Neuronal stem cell (in vitro differentiated cells): ENCODE data around the gene CT47A7. TPM values are rescaled to one million over a fixed set of nuclear protein-coding genes. Genes with fewer than 3 reads are reported as not detected.
"Not testable (repeated sequence)": the region's sequence is repeated elsewhere in the genome, so short reads cannot be mapped to it uniquely, and the experiment has no call there.

Experiments used
- DNase-seq: peaks from one replicate; pipeline ENCODE4 v3.0.0-alpha.2; 2013; ENCODE audit warnings: low spot score
- H2AFZ ChIP-seq: one replicate; pipeline ENCODE4 v1.6.1; 2013; ENCODE audit warnings: mild to moderate bottlenecking, low read length, inconsistent platforms
- H2AK5ac ChIP-seq: 2 replicates; pipeline ENCODE4 v1.6.1; 2013; ENCODE audit warnings: low read depth, mild to moderate bottlenecking, inconsistent platforms, low read length, moderate library complexity, mixed read lengths
- H2BK120ac ChIP-seq: 2 replicates; pipeline ENCODE4 v1.6.1; 2013; ENCODE audit warnings: low read depth, mild to moderate bottlenecking, inconsistent platforms, low read length, moderate library complexity, mixed read lengths
- H2BK12ac ChIP-seq: one replicate; pipeline ENCODE4 v1.6.1; 2013; ENCODE audit warnings: low read length, inconsistent platforms
- H2BK15ac ChIP-seq: 2 replicates; pipeline ENCODE4 v1.6.1; 2013; ENCODE audit warnings: mild to moderate bottlenecking, low read length, inconsistent platforms, mixed read lengths
- H2BK5ac ChIP-seq: one replicate; pipeline ENCODE4 v1.6.1; 2013; ENCODE audit warnings: inconsistent platforms, mild to moderate bottlenecking, low read length, moderate library complexity
- H3K14ac ChIP-seq: one replicate; pipeline ENCODE4 v1.6.1; 2013; ENCODE audit warnings: low read length, inconsistent platforms
- H3K18ac ChIP-seq: 2 replicates; pipeline ENCODE4 v1.6.1; 2013; ENCODE audit warnings: low read length, inconsistent platforms
- H3K23ac ChIP-seq: 2 replicates; pipeline ENCODE4 v1.6.1; 2013; ENCODE audit warnings: low read depth, mild to moderate bottlenecking, mixed read lengths, low read length, inconsistent platforms; ENCODE audit not compliant: poor library complexity
- H3K27ac ChIP-seq: replicated peaks from 3 replicates; pipeline ENCODE4 v1.5.1; 2013; ENCODE audit warnings: low read length, inconsistent platforms
- H3K27me3 ChIP-seq, 3 experiments: 2 replicates each; pipeline ENCODE4 v1.6.1; 2013; ENCODE audit warnings: low read length in 3 of 3, mild to moderate bottlenecking in 2 of 3, inconsistent platforms in 1 of 3, low read depth in 1 of 3, mixed read lengths in 1 of 3, moderate library complexity in 1 of 3; ENCODE audit not compliant: control insufficient read depth in 3 of 3, insufficient read depth in 3 of 3
- H3K36me3 ChIP-seq, 2 donors: replicated peaks in 1 of 2; 2 replicates each; pipeline ENCODE4 v1.6.1; 2013; ENCODE audit warnings: low read length in 2 of 2; ENCODE audit not compliant: control insufficient read depth in 2 of 2, insufficient read depth in 2 of 2
- H3K4ac ChIP-seq: 2 replicates; pipeline ENCODE4 v1.6.1; 2013; ENCODE audit warnings: inconsistent platforms, mild to moderate bottlenecking, low read length, moderate library complexity
- H3K4me1 ChIP-seq, 2 donors: 1 replicate in 1 of 2; 2 replicates in 1 of 2; pipeline ENCODE4 v1.6.1; 2013; ENCODE audit warnings: low read length in 2 of 2, low read depth in 1 of 2; ENCODE audit not compliant: control insufficient read depth in 2 of 2, insufficient read depth in 1 of 2
- H3K4me2 ChIP-seq: one replicate; pipeline ENCODE4 v1.6.1; 2013; ENCODE audit warnings: mild to moderate bottlenecking, low read length, inconsistent platforms; ENCODE audit not compliant: insufficient read depth, poor library complexity, severe bottlenecking
- H3K4me3 ChIP-seq, 2 donors: 2 replicates each; pipeline ENCODE4 v1.5.1; 2013; ENCODE audit warnings: low read length in 2 of 2, mild to moderate bottlenecking in 2 of 2, inconsistent platforms in 1 of 2, moderate library complexity in 1 of 2
- H3K79me1 ChIP-seq: one replicate; pipeline ENCODE4 v1.6.1; 2013; ENCODE audit warnings: low read depth, mild to moderate bottlenecking, inconsistent platforms, low read length, moderate library complexity
- H3K9ac ChIP-seq: one replicate; pipeline ENCODE4 v1.6.1; 2013; ENCODE audit warnings: mild to moderate bottlenecking, low read depth, low read length, inconsistent platforms; ENCODE audit not compliant: poor library complexity
- H3K9me3 ChIP-seq, 2 donors: replicated peaks in 1 of 2; 2 replicates each; pipeline versions ENCODE3 to v1.6.1; 2013; ENCODE audit warnings: low read length in 2 of 2, mild to moderate bottlenecking in 2 of 2, inconsistent platforms in 1 of 2, low read depth in 1 of 2, mixed read lengths in 1 of 2, moderate library complexity in 1 of 2; ENCODE audit not compliant: control insufficient read depth in 2 of 2, insufficient read depth in 1 of 2
- H4K8ac ChIP-seq: one replicate; pipeline ENCODE4 v1.6.1; 2013; ENCODE audit warnings: low read depth, mild to moderate bottlenecking, inconsistent platforms, low read length, moderate library complexity
- H4K91ac ChIP-seq: one replicate; pipeline ENCODE4 v1.6.1; 2013; ENCODE audit warnings: low read length, low read depth, mild to moderate bottlenecking, inconsistent platforms; ENCODE audit not compliant: poor library complexity
- WGBS, 2 donors: extraction: QIAGEN DNeasy Blood & Tissue Kit; methylation state at CpG; one replicate each; pipeline ENCODE4 v1.1.7; 2013; ENCODE audit warnings: missing lambda C conversion rate in 2 of 2, mixed read lengths in 1 of 2; ENCODE audit not compliant: insufficient read length in 2 of 2, insufficient replicate concordance in 1 of 2; ENCODE audit errors: extremely low coverage in 2 of 2; 5-methylcytosine and 5-hydroxymethylcytosine counted together
- polyA plus RNA-seq, 2 experiments: library from polyadenylated mRNA; stranded (reverse); fragments of 200-250 nt; gene quantifications; one replicate each; pipeline ENCODE4 v1.2.3, GENCODE V29; 2013

Gene CT47A7
- polyA plus RNA-seq (2013, experiment 1 of 2), result not detected
- not detected for polyA plus RNA-seq (2013, experiment 2 of 2)

DNA sequence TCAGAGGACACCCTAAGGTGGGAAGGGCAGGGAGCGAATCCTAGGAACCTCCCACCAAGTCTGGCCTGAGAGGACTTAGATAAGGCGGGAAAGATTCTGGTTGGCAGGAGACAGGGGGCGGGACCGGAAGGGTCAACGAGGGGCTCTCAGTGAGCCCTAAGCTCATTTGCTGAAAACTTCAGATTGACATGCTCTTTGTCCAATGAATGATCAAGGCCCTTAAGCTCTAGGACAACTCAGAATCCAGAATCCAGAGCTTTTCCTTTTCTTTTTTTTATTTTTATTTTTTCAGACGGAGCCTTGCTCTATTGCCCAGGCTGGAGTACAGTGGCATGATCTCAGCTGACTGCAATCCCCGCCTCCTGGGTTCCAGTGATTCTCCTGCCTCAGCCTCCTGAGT is at the start of gene CT47A7:
Gene CT47A7, minus strand, starts transcription at position 101 of the 400 bp plus-strand sequence. CDS start 255 bp downstream, outside the sequence.
- H3K14ac ChIP-seq, H3K9ac ChIP-seq, H3K27ac ChIP-seq, H2BK12ac ChIP-seq, H3K18ac ChIP-seq, H3K79me1 ChIP-seq, H4K8ac ChIP-seq, H3K9me3 ChIP-seq, H3K23ac ChIP-seq, H2AFZ ChIP-seq, DNase-seq, H3K4ac ChIP-seq, H3K4me1 ChIP-seq, H3K4me2 ChIP-seq, H3K27me3 ChIP-seq, H2AK5ac ChIP-seq, H2BK120ac ChIP-seq, H2BK5ac ChIP-seq, H3K36me3 ChIP-seq, H4K91ac ChIP-seq, H3K4me3 ChIP-seq, H2BK15ac ChIP-seq: not testable (repeated sequence)
- no CpG with 5 or more reads among the region's 7 CpGs for WGBS, 2 donors

DNA sequence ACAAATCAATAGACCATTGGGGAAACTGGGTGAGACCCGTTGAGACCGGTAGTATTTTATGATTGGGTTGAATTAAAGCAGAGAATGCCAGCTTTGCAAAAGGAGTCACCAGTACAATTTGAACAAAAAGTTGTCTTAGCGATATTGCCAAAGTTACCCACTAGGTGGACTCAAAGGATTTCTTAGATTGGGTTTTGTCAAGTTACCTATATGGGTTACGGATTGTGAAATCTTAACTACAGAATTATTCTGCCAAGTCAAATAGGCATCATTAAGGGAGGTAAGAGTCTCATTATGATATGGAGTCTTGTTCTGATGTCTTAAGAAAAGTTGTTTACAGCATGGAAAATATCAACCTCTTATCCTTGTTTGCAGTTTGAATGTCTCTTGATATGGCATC is 44.2 kb upstream of the CT47A7 start:
- H3K9ac ChIP-seq, result no peak overlapping the region
- H3K14ac ChIP-seq, result no peak overlapping the region
- H3K36me3 ChIP-seq, result no peaks in the 10 kb centered on the region
- no peak overlapping the region for H2BK15ac ChIP-seq
- H3K4ac ChIP-seq, result no peak overlapping the region
- H3K23ac ChIP-seq, result no peak overlapping the region
- no peak overlapping the region for H3K4me2 ChIP-seq
- H3K9me3 ChIP-seq, result no peaks in the 10 kb centered on the region
- no peak overlapping the region for H3K27ac ChIP-seq
- no peak overlapping the region for H2AK5ac ChIP-seq
- no peak overlapping the region for H4K8ac ChIP-seq
- H3K79me1 ChIP-seq, result no peaks in the 10 kb centered on the region
- no peak overlapping the region for H2BK5ac ChIP-seq
- H2AFZ ChIP-seq, result no peak overlapping the region
- H4K91ac ChIP-seq, result no peak overlapping the region
- no peak for DNase-seq
- no peaks in the 10 kb centered on the region for H3K4me1 ChIP-seq
- H2BK120ac ChIP-seq, result no peak overlapping the region
- no peaks in the 10 kb centered on the region for H3K27me3 ChIP-seq
- H2BK12ac ChIP-seq, result no peak overlapping the region
- WGBS, 2 donors, result no CpG with 5 or more reads among the region's 4 CpGs
- no peak overlapping the region for H3K18ac ChIP-seq
- no peak overlapping the region for H3K4me3 ChIP-seq

DNA sequence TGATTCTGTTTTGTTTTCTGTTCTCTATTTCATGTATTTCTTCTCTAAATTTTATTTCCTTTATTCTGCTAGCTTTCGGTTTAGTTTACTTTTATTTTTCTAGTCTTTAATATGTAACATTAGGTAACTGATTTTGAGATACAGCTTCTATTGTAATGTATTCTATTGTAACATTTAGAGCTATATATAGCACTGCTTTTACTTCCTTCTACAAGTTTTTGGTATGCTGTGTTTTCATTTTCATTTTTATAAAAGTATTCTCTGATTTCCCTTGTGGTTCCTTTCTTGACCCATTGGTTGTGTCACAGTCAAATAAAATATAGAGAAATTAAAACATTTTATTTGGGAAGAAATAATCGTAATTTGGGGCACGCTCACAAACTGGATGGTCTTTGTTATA is 43.0 kb upstream of the CT47A7 start:
- Histone ChIP-seq H2BK12ac (no peak overlapping the region), H3K4me2 (no peak overlapping the region), H3K27ac (no peak overlapping the region), H3K4ac (no peak overlapping the region), H3K14ac (no peak overlapping the region), H4K8ac (no peak overlapping the region), H3K9me3 (no peaks in the 10 kb centered on the region), H2AK5ac (no peak overlapping the region), H2BK120ac (no peak overlapping the region), H3K79me1 (no peaks in the 10 kb centered on the region), H2BK15ac (no peak overlapping the region), H3K9ac (no peak overlapping the region), H3K36me3 (no peaks in the 10 kb centered on the region), H3K27me3 (no peaks in the 10 kb centered on the region), H2BK5ac (no peak overlapping the region), H3K4me3 (no peak overlapping the region), H3K18ac (no peak overlapping the region), H2AFZ (no peak overlapping the region), H3K4me1 (no peaks in the 10 kb centered on the region), H3K23ac (no peak overlapping the region), H4K91ac (no peak overlapping the region)
- WGBS, 2 donors, result no CpG with 5 or more reads among the region's 3 CpGs
- no peak for DNase-seq

DNA sequence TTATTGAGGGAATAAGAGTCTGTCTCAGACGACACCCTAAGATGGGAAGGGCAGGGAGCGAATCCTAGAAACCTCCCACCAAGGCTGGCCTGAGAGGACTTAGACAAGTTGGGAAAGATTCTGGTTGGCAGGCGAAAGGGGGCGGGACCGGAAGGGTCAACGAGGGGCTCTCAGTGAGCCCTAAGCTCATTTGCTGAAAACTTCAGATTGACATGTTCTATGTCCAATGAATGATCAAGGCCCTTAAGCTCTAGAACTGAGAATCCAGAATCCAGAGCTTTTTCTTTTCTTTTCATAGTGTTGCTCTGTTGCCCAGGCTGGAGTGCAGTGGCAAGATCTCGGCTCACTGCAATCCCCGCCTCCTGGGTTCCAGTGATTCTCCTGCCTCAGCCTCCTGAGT is 29.3 kb upstream of the CT47A7 start, which contains the start of gene CT47A1:
Gene CT47A1, minus strand, starts transcription at position 101 of the 400 bp plus-strand sequence. CDS start 231 bp downstream, outside the sequence.
- DNase-seq, H3K14ac ChIP-seq, H3K4me1 ChIP-seq, H2BK15ac ChIP-seq, H3K27me3 ChIP-seq, H3K4me3 ChIP-seq, H2BK120ac ChIP-seq, H3K4me2 ChIP-seq, H4K91ac ChIP-seq, H3K27ac ChIP-seq, H4K8ac ChIP-seq, H2AK5ac ChIP-seq, H2AFZ ChIP-seq, H3K36me3 ChIP-seq, H2BK12ac ChIP-seq, H3K79me1 ChIP-seq, H3K9ac ChIP-seq, H3K9me3 ChIP-seq, H2BK5ac ChIP-seq, H3K18ac ChIP-seq, H3K23ac ChIP-seq, H3K4ac ChIP-seq: not testable (repeated sequence)
- no CpG with 5 or more reads among the region's 8 CpGs for WGBS, 2 donors
